HG03159 (cell line): Measurements from ENCODE around the gene ANKRD13D.

Source experiments
- ATAC-seq: cut with Tn5 transposase; IDR thresholded peaks from one replicate; pipeline ENCODE4 v1.9.1; 2021; ENCODE audit warnings: mild to moderate bottlenecking, moderate library complexity; ENCODE audit not compliant: unreplicated experiment

The ANKRD13D gene

DNA sequence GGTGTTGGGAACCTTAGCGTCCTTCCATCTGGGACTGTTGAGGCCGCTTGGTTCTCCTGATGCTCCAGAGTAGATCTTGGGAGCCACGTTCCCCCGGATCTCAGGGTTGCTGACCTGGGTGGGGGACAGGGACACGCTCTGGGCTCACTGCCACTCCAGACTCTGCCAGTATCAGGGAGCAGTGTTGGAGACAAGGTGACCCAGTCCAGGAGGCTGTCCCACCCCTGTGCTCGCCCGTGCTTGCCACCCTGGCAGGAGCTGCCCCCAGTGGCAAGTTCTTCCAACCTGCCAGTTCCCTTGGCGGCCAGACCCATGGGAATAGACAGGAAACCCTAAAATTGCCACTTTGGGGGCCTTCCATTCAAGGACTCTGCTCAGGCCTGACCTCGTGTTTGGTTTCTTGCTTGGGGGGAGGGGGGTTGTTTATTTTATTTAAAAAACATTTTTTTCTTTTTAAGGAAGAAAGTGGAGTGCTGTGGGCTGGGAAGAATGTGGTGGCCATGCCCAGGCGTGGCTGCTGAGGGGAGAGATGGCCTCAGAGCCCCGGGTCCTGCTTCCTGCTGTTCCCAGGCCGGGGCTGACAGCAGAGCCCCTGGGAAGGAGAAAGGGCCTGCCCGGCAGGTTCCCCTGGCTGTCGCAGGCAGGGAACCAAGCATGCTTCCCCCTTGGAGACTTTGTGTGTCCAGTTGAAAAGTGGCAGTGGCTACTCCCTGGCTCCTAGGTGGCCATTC, 15.7 kb upstream of the ANKRD13D start:
- no peak for ATAC-seq

DNA sequence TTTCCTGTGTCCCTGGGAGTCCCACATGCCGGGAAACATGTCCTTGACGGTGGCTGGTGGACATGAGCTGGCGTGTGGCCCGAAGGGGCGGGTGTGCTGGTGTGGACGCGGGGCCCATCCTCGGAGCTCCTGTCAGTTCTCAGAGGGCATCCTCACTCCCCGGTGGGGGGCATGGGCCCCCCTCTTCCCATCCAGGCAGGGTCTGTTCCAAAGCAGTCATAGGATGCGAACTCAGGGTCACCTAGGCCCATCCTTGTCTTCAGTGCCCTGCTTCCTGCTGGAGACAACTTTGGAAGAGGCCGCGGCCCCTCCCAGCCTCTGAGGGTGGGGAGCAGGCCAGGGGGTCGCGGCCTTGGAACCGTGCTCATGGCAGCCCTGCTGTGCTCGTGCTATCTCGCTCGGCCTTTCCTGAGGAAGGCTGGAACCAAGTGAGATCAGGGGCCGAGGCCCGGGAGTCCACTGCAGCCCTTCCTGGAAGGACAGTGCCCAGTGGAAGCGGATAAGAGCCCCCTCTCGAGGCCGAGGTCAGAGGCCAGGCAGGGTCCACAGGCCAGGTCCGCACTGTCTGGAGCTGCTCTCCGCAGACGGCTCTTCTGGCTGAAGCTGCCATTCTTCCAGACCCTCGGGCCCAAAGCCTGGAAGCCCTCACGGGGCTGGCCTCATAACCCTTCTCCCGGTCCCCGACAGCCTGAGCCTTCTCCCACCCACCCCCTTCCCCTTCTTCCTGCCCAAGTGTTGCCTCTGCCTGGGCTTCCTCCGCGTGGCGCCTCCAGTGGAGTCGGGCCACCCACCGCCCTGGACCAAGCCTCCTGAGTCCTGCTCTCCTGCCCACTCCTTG, 14.1 kb upstream of the ANKRD13D start:
- no peak for ATAC-seq

DNA sequence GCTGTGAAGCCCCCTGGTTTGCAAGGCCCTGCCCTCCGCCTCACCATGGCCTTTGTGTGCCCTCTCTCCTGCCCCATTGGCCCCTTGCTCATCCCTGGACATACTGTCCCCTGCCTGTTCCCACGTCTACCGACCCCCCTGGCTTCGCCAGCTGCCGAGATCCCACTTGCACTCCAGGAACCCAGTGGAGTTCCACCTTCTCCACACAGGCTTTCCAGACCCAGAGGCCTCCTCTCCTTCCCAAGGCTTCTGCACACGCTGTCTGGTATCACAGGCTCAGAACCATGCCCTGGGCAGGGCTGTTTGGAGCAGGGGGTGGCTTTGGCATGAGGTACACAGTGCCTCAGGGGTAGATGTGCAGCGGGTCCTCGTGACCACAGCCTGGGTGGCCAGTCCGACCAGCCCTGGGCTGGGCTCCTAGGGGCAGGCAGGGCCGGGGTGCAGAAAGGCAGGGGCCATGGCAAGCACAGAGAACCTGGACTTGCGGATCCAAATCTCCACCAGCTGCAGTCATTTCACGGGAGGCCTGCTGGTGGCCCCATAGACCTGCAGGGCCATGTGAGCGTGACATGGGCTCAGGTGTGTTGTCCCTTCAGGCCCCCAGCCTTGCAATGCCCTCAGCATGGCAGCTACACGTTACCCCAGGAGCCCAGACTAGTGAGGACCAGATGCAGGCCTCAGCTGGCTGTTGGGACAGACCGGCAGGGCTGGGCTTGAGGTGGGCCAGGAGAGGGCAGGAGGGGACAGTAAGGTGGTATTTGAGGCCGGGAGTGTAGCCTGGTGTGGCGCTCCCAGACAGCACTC, 13.3 kb upstream of the ANKRD13D start:
- ATAC-seq, result no peak

DNA sequence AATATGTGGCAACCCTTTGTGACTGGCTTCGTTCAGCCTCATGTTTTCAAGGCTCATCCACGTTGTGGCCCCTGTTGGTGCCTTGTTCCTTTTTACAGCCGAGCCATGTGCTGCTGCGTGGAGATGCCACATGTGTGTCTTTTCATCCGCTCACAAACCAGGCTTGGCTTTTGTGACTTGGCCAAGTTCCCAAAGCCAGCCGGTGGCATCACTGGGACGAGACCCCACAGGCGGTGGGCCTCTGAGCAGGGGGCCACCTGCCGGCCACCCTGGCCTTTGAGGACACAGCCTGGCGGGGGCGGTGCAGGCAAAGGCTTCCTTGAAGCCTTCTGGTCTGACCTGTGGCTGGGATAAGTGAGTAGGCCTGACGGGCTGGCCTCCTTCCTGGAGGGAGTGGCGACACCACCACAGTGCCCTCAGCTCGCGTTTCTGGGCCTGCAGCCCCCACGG, 12.3 kb upstream of the ANKRD13D start:
- ATAC-seq, result peak; percentile 12

DNA sequence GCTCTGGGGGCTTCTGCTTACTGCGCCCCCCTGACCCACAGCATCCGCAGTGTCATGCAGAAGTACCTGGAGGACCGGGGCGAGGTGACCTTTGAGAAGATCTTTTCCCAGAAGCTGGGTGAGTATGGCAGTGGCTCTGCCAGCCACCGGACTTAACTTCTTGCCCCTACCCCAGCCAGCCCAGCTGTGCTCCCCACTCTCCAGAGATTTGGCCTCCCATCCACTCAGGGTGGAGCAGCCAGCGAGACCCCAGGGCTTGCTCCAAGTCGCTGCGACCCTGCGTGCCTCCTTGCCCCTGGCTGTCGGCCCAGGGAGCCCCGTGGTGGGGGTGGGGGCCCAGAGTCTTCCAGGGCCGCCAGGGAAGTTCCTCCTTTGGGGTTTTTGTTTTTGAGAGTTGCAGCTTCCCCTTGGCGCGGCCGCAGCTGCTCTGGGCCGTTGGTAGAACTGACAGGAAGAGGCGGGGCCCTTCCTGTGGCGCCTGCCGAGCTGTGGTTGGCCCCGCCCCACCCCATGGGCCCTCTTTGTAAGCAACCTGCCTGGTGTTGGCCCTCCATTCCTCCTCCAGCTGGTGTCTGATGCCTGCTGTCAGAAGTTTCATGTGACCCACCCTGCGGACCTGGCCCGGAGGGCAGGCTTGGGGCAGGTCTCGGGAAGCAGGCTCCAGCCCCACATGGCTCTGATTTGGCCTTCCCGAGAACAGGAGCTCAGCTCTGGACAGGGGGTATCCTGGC, 11.7 kb upstream of the ANKRD13D start:
- ATAC-seq, result peak; percentile 80

DNA sequence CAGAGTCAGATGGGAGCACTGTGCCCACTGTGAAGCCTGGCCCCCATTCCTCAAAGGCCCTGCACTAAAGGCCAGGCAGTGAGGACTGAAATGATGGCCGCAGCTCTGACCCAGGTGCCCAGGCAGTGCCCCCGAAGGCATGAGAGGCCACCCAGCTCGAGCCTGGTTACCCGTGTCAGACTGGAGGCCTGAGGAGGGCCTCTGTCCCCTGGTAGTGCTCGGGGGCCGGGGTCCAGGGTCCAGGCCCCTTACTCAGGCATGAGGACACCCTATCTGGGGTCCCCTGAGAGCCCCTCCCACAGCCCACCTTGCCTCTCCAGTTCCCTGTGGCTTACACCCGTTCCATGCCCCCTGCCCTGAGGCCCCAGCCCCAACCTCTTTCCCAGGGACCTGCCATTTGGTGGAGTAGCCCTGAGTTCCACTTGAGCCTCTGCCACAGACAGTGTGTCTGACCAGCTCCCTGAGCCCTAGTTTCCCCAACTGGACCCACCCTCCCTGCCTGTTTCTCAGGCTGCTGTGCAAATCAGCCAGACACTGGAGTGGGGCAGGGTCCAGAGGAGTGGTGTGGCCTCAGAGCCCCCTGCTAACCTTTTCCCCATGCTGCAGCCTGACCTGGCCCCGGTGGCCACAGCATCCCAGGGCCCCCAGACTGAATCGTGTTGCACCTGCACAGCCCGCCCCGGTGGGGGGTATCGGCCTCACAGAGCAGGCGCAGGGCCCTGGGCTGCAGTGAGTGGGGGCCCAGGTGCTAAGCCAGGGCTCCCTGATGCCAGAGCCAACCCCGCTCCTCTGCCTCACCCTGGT, 10.8 kb upstream of the ANKRD13D start:
- no peak for ATAC-seq

DNA sequence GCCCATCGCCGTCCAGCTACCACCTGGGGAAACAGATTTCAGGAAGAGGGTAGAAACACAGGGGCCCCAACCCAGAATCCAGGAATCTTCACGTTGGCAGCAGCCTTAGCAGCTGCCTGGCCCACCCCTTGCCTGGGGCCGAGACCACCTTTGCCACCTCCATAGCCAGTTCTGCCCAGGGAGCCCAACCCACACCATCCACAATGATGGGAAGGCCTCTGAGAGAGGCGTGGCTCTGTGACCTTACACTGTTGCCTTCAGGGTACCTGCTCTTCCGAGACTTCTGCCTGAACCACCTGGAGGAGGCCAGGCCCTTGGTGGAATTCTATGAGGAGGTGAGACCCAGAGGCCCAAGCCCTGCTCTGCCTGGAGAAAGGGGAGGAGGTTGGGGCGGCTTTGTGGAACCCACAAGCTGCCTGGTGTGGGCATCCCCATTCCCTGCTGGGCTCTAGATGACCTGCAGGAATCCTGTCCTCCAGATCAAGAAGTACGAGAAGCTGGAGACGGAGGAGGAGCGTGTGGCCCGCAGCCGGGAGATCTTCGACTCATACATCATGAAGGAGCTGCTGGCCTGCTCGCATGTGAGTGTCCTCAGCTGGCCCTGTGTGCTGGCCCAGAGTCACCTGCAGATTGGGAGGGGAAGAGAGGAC, 10.0 kb upstream of the ANKRD13D start:
- no peak for ATAC-seq

DNA sequence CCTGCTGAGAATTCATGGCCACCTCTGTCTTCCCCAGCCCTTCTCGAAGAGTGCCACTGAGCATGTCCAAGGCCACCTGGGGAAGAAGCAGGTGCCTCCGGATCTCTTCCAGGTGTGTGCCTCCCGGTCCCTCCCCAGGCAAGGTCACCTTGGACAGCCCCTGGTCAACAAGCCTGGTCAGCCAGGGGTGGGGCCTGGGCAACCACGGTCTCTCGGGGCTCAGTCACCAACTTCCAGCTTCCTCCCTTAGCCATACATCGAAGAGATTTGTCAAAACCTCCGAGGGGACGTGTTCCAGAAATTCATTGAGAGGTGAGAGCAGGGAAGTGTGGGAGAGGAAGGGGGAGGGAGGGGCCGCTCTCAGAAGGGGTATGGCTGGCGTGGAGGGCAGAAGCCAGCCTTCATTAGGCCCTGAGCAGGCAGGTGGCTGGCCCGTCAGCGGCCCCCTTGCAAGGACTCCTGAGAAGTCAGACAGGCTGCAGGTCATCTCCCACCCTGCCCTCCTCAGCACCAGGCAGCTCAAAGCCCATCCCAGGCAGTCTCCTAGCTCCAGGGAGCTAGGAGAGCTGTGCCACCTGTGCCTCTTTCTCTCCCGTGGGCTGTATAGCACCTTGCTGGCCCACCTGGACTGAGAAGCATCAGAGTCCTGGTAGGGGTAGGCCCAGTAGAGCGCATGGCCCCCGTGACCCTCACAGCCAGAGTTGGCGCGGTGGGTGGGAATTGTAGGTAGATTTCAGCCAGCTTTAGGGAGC, 9.3 kb upstream of the ANKRD13D start:
- ATAC-seq, result no peak

DNA sequence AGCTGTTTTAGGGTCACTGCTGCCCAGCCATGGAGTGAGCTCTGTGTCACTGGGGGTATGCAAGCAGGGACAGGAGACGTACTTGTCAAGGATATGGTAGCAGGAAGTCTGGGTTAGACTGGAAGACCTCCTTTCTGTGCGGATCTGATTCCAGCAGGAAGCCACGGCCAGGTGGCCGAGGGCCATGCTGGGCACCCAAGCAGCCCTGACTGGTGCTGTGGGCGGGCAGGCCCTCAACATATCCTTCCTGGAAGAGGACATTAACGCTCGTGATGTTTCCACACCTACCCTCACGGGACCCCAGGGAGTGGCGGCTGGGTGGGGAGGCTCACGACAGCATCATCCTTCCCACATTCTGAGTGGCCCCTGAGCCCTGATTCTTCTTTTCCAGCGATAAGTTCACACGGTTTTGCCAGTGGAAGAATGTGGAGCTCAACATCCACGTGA, 8.7 kb upstream of the ANKRD13D start:
- no peak for ATAC-seq

DNA sequence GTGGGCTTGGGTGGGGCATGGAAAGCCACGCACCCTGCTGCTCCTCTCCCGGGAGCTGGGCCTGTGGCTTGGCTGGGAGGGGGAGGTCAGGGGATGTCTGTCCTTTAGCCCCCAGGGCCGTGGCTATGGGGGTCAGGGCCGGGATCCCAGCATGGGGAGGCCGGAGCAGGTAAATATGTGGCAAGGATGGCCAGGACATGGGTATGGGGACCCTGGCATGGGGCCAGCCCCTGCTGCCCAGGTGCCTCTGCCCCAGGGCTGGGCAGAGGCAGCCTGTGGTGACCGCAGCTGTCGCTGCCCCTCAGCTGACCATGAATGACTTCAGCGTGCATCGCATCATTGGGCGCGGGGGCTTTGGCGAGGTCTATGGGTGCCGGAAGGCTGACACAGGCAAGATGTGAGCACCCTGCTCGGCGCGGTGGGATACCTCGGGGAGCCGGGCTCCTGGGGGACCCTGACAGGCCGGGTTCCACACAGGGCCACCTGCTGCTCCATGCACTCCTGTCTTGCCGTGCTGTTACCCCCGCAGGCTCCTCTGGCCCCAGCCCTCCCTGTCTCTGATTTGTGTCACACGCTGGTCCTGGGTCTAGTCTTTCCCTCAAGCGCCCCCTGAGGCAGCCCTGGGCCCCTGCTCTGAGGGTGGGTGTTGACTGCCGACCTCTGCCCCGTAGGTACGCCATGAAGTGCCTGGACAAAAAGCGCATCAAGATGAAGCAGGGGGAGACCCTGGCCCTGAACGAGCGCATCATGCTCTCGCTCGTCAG, 8.1 kb upstream of the ANKRD13D start:
- no peak for ATAC-seq

DNA sequence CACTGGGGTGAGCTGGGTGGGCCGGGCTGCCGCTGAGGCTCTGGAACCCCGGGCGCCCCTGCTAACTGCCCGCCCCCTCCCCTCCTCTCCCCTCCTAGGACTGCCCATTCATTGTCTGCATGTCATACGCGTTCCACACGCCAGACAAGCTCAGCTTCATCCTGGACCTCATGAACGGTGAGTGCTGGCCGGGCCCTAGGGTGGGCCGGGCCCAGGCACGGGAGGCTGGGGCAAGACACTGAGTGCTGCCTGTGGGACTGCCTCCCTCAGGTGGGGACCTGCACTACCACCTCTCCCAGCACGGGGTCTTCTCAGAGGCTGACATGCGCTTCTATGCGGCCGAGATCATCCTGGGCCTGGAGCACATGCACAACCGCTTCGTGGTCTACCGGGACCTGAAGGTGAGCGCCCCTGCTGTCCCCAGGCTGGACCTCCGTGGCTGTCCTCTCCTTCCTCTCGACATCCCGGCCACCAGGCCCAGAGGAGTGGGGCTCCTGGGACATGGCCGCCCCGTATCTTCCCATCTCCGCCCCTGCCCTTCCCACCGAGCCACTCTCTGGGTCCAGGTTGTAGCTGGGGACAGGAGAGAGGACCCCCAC, 7.5 kb upstream of the ANKRD13D start:
- ATAC-seq, result no peak

DNA sequence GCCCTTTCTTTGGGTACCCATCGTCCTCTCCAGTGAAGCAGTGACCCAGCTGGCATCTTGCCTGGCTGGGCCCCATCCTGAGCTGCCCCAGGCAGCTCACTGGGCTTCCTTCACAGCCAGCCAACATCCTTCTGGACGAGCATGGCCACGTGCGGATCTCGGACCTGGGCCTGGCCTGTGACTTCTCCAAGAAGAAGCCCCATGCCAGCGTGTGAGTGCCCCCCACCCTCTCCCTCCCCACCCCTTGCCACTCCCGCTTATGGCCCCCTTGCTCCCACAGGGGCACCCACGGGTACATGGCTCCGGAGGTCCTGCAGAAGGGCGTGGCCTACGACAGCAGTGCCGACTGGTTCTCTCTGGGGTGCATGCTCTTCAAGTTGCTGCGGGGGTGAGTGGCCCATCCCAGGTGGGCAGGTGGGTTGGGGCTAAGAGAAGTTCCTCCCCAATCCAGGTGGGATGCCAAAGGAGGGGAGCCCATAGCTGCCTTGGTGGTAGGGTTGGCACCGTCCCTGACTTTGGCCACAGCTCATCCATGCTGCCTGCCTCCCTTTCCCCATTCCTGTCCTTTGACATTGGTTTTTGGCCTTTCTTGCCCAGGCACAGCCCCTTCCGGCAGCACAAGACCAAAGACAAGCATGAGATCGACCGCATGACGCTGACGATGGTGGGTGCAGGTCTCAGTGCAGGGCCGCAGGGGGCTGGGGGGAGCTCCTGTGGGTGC, 6.8 kb upstream of the ANKRD13D start:
- ATAC-seq, result no peak

DNA sequence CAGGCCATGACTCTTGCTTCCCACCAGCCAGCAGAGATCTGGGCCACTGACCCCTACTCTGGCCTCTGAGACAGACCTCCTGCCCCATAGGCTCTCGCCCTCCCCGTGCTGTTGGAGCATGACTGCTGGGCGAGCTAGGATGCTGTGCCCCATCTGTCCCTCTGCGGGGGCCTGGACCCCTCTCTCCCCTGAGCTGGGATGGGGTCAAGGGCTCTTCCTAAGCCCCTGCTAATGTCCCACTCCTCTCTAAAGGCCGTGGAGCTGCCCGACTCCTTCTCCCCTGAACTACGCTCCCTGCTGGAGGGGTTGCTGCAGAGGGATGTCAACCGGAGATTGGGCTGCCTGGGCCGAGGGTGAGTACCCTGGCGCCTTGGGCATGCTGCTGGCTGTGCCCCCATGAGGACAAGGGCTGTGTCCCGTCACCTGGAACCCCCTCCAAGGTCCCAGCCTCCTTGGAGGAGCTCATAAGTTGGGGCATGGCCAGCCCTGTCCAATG, 6.2 kb upstream of the ANKRD13D start:
- ATAC-seq, result no peak

DNA sequence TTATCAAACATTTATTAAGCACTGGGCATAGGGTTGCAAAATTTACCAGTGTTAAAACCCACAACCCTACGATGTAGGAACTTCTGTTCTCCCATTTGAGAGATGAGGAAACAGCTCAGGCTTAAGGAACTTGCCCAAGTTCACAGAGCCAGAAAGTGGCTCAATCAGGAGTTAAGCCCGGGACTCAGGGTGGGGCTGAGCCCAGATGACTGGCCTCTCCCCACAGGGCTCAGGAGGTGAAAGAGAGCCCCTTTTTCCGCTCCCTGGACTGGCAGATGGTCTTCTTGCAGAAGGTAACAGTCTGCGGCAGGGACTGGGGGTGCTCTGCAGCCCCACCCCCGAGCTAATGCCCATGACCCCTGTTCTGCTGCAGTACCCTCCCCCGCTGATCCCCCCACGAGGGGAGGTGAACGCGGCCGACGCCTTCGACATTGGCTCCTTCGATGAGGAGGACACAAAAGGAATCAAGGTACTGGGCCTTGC, 5.6 kb upstream of the ANKRD13D start:
- ATAC-seq, result no peak

DNA sequence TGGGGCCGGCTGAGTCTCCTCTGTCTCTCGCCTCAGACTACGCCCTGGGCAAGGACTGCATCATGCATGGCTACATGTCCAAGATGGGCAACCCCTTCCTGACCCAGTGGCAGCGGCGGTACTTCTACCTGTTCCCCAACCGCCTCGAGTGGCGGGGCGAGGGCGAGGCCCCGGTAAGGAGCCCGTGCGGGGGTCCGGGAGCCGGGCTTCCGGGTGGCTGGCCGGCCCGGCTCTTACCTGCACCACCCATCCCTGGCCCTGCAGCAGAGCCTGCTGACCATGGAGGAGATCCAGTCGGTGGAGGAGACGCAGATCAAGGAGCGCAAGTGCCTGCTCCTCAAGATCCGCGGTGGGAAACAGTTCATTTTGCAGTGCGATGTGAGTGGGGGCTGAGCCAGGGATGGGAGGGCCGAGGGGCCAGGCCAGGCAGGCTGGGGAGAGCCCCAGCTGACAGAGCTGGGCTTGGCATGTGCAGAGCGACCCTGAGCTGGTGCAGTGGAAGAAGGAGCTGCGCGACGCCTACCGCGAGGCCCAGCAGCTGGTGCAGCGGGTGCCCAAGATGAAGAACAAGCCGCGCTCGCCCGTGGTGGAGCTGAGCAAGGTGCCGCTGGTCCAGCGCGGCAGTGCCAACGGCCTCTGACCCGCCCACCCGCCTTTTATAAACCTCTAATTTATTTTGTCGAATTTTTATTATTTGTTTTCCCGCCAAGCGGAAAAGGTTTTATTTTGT, 4.1 kb upstream of the ANKRD13D start:
- ATAC-seq, result no peak
